Activated B cell treated with CpG ODN at 0.5 μM for 24 hours (primary cell): ENCODE measurements around the gene PLCB1. TPM values are rescaled to one million over a fixed set of nuclear protein-coding genes. Genes with fewer than 3 reads are reported as not detected.

ENCODE experiments used
- ATAC-seq: fragments of 200-7000 bp; cut with Tn5 transposase; one replicate; pipeline ENCODE4 v1.10.0; 2021; ENCODE audit warnings: low read depth, mild to moderate bottlenecking, moderate library complexity
- CTCF ChIA-PET: fragments of 350-600 bp; sonication (Branson Sonifier 250); formaldehyde crosslinking; loops from one replicate; lab custom pipeline; 2021; ENCODE audit warnings: antibody characterized with exemption; lab: Charles Lee
- POLR2A ChIA-PET: fragments of 350-600 bp; sonication (Branson Sonifier 250); formaldehyde crosslinking; loops from one replicate; lab custom pipeline; 2021; ENCODE audit warnings: antibody characterized with exemption; lab: Charles Lee
- DNase-seq: peaks from one replicate; pipeline ENCODE4 v3.0.0; 2022
- H3K27ac Mint-ChIP-seq: one replicate; pipeline ENCODE4 v1.8.0; 2020; ENCODE audit warnings: mixed read lengths
- H3K27me3 Mint-ChIP-seq: one replicate; pipeline ENCODE4 v1.8.0; 2021; ENCODE audit warnings: mixed read lengths
- H3K36me3 Mint-ChIP-seq: one replicate; pipeline ENCODE4 v1.8.0; 2021; ENCODE audit warnings: low read depth, mixed read lengths
- H3K4me1 Mint-ChIP-seq: one replicate; pipeline ENCODE4 v1.8.0; 2021; ENCODE audit warnings: mixed read lengths
- H3K4me3 Mint-ChIP-seq: one replicate; pipeline ENCODE4 v1.8.0; 2020; ENCODE audit warnings: mild to moderate bottlenecking, mixed read lengths
- H3K9me3 Mint-ChIP-seq: one replicate; pipeline ENCODE4 v1.8.0; 2020; ENCODE audit warnings: mixed read lengths
- CTCF ChIP-seq: fragments of 200-600 bp; IDR thresholded peaks from one replicate; pipeline ENCODE4 v1.8.0; 2022; ENCODE audit warnings: antibody characterized with exemption, mild to moderate bottlenecking
- intact Hi-C: fragments of 100-400 bp; cut with micrococcal nuclease; formaldehyde crosslinking; loops from one replicate; pipeline ENCODE4 v1.15.1; 2024
- total RNA-seq: library from RNA; stranded (reverse); gene quantifications from 2 replicates; pipeline ENCODE4 v1.2.3, GENCODE V29; 2022

The PLCB1 gene
- total RNA-seq, 1 donor from 2014 or later, result 0.86 TPM

- TF ChIP-seq CTCF, result no peak
- Mint-ChIP-seq H3K4me1 (no peaks in the 10 kb centered on the region), H3K4me3 (no peak overlapping the region), H3K27me3 (no peaks in the 10 kb centered on the region), H3K27ac (no peak overlapping the region), H3K36me3 (no peaks in the 10 kb centered on the region), H3K9me3 (no peaks in the 10 kb centered on the region)
- ChIA-PET CTCF (no interaction called here), POLR2A (no interaction called here)
- ATAC-seq (no peak), DNase-seq (no peak)
- intact Hi-C loops, result no loop called here
Observed at GRCh38 chr20:8678098-8678776, 546.2 kb downstream of the PLCB1 start.

GRCh38 chr20:8689337-8689736, 557.3 kb downstream of the PLCB1 start:
- no peak overlapping the region for H3K27ac Mint-ChIP-seq
- H3K4me1 Mint-ChIP-seq, result no peaks in the 10 kb centered on the region
- ATAC-seq, result no peak
- no peak for DNase-seq
- no peaks in the 10 kb centered on the region for H3K27me3 Mint-ChIP-seq
- POLR2A ChIA-PET, result no interaction called here
- H3K4me3 Mint-ChIP-seq, result no peak overlapping the region
- H3K36me3 Mint-ChIP-seq, result no peaks in the 10 kb centered on the region
- peaks cover 10% of the 10 kb centered on the region for H3K9me3 Mint-ChIP-seq
- CTCF ChIA-PET, result no interaction called here
- intact Hi-C loops, result no loop called here
- no peak for TF ChIP-seq CTCF

GRCh38 chr20:8690074-8690473, 558.0 kb downstream of the PLCB1 start:
- ATAC-seq, result no peak
- intact Hi-C loops, result no loop called here
- Mint-ChIP-seq H3K4me1 (no peaks in the 10 kb centered on the region), H3K9me3 (peaks cover 10% of the 10 kb centered on the region), H3K36me3 (no peaks in the 10 kb centered on the region), H3K4me3 (no peak overlapping the region), H3K27ac (no peak overlapping the region), H3K27me3 (no peaks in the 10 kb centered on the region)
- DNase-seq, result no peak
- POLR2A ChIA-PET, result no interaction called here
- no peak for TF ChIP-seq CTCF
- CTCF ChIA-PET, result no interaction called here

GRCh38 chr20:8693709-8694108, 561.6 kb downstream of the PLCB1 start:
- POLR2A ChIA-PET, result no interaction called here
- no peak for ATAC-seq
- Mint-ChIP-seq H3K27ac (no peak overlapping the region), H3K4me3 (no peak overlapping the region), H3K27me3 (no peaks in the 10 kb centered on the region), H3K4me1 (no peaks in the 10 kb centered on the region), H3K36me3 (no peaks in the 10 kb centered on the region), H3K9me3 (peaks cover 6% of the 10 kb centered on the region)
- TF ChIP-seq CTCF, result no peak
- intact Hi-C loops, result no loop called here
- CTCF ChIA-PET, result no interaction called here
- no peak for DNase-seq

GRCh38 chr20:8700756-8701155, 568.7 kb downstream of the PLCB1 start:
- DNase-seq, result no peak
- H3K36me3 Mint-ChIP-seq, result no peaks in the 10 kb centered on the region
- H3K27me3 Mint-ChIP-seq, result no peaks in the 10 kb centered on the region
- no peaks in the 10 kb centered on the region for H3K4me1 Mint-ChIP-seq
- ChIA-PET CTCF (no interaction called here), POLR2A (no interaction called here)
- no peak for TF ChIP-seq CTCF
- H3K4me3 Mint-ChIP-seq, result no peak overlapping the region
- H3K27ac Mint-ChIP-seq, result no peak overlapping the region
- intact Hi-C loops, result no loop called here
- H3K9me3 Mint-ChIP-seq, result no peaks in the 10 kb centered on the region
- ATAC-seq, result no peak
